GM18873 (cell line): ENCODE results near the gene HSF2BP.
"Not testable (repeated sequence)": the region's sequence is repeated elsewhere in the genome, so short reads cannot be mapped to it uniquely, and the experiment has no call there.

Experiments used
- ATAC-seq: cut with Tn5 transposase; IDR thresholded peaks from one replicate; pipeline ENCODE4 v1.9.1; 2021; ENCODE audit warnings: mild to moderate bottlenecking, moderate library complexity, moderate number of reproducible peaks; ENCODE audit not compliant: unreplicated experiment, low FRiP score

Gene HSF2BP

GRCh38 chr21:43623588-43623987 is 35.7 kb downstream of the HSF2BP start:
- ATAC-seq = no peak

- no peak for ATAC-seq
Observed at GRCh38 chr21:43622796-43623195, 36.5 kb downstream of the HSF2BP start.

- ATAC-seq = no peak
Observed at GRCh38 chr21:43619856-43620255, 39.4 kb downstream of the HSF2BP start.

GRCh38 chr21:43619344-43619743 is 39.9 kb downstream of the HSF2BP start:
- ATAC-seq = no peak

GRCh38 chr21:43618940-43619339 is 40.3 kb downstream of the HSF2BP start:
- no peak for ATAC-seq

GRCh38 chr21:43616861-43617260 is 42.4 kb downstream of the HSF2BP start:
- ATAC-seq = not testable (repeated sequence)

GRCh38 chr21:43614839-43615238 is 44.4 kb downstream of the HSF2BP start:
- ATAC-seq = no peak

- ATAC-seq = no peak
Observed at GRCh38 chr21:43613755-43614638, 45.3 kb downstream of the HSF2BP start.

GRCh38 chr21:43611598-43612369 is 47.5 kb downstream of the HSF2BP start:
- ATAC-seq = no peak

- no peak for ATAC-seq
Observed at GRCh38 chr21:43609501-43610340, 49.6 kb downstream of the HSF2BP start.

- ATAC-seq = no peak
Observed at GRCh38 chr21:43608664-43609063, 50.6 kb downstream of the HSF2BP start.

GRCh38 chr21:43608225-43608624 is 51.1 kb downstream of the HSF2BP start:
- no peak for ATAC-seq

GRCh38 chr21:43605320-43606215 is 53.7 kb downstream of the HSF2BP start:
- no peak for ATAC-seq

- ATAC-seq = no peak
Observed at GRCh38 chr21:43604505-43605204, 54.6 kb downstream of the HSF2BP start.

- ATAC-seq = no peak
Observed at GRCh38 chr21:43603641-43604504, 55.4 kb downstream of the HSF2BP start.

GRCh38 chr21:43603233-43603626 is 56.1 kb downstream of the HSF2BP start:
- no peak for ATAC-seq

GRCh38 chr21:43602266-43603232 is 56.7 kb downstream of the HSF2BP start:
- no peak for ATAC-seq
